Right lobe of liver (tissue), 6 donors: ENCODE data around the gene CSH2. TPM values are rescaled to one million over a fixed set of nuclear protein-coding genes. Genes with fewer than 3 reads are reported as not detected.
"Not testable (repeated sequence)": the region's sequence is repeated elsewhere in the genome, so short reads cannot be mapped to it uniquely, and the experiment has no call there.

Experiments used
- ATAC-seq, 4 donors: fragments of 200-7000 bp; cut with Tn5 transposase; one replicate each; pipeline ENCODE4 v1.9.1; 2020; ENCODE audit warnings: mild to moderate bottlenecking in 4 of 4, moderate library complexity in 4 of 4
- DNase-seq, 3 donors: peaks; one replicate each; pipeline ENCODE4 v3.0.0-alpha.2; 2020
- H3K27ac ChIP-seq, 3 donors: fragments of 200-600 bp; one replicate each; pipeline ENCODE4 v1.8.0; 2022
- H3K27me3 ChIP-seq, 2 donors: fragments of 200-600 bp; one replicate each; pipeline ENCODE4 v1.8.0; 2022
- H3K36me3 ChIP-seq, 4 donors: fragments of 200-600 bp; sonication (generic) in 1 of 4; one replicate each; pipeline versions ENCODE4 v1.5.1 to v1.8.0; 2017 to 2022; ENCODE audit warnings: control low read depth in 1 of 4
- H3K4me1 ChIP-seq, 4 donors: fragments of 200-600 bp; sonication (generic) in 1 of 4; one replicate each; pipeline versions ENCODE4 v1.5.1 to v1.8.0; 2017 to 2022; ENCODE audit warnings: control low read depth in 1 of 4
- H3K4me3 ChIP-seq, 3 donors: fragments of 200-600 bp; one replicate each; pipeline ENCODE4 v1.8.0; 2022
- H3K9me3 ChIP-seq, 4 donors: fragments of 200-600 bp; sonication (generic) in 1 of 4; one replicate each; pipeline versions ENCODE4 v1.5.1 to v1.8.0; 2017 to 2022; ENCODE audit warnings: control low read depth in 1 of 4
- CTCF ChIP-seq, 4 donors: fragments of 200-600 bp in 3 of 4; fragments of 450-650 bp in 1 of 4; IDR thresholded peaks; one replicate each; pipeline versions ENCODE4 v1.5.1 to v1.8.0; 2016 to 2022; ENCODE audit warnings: antibody characterized with exemption in 4 of 4, mild to moderate bottlenecking in 2 of 4
- POLR2A ChIP-seq: fragments of 450-650 bp; IDR thresholded peaks from one replicate; pipeline ENCODE4 v1.6.1; 2017; ENCODE audit warnings: antibody characterized with exemption, mild to moderate bottlenecking
- WGBS: methylation state at CpG from one replicate; pipeline ENCODE4 v1.1.6; 2018; ENCODE audit warnings: low coverage, low lambda C conversion rate; ENCODE audit not compliant: insufficient coverage; ENCODE audit errors: missing lambda C conversion rate; 5-methylcytosine and 5-hydroxymethylcytosine counted together
- intact Hi-C, 2 donors: fragments of 100-400 bp; cut with DNase I; formaldehyde crosslinking; loops; one replicate each; pipeline versions ENCODE4 v1.11.2 to v1.14.1; 2022
- total RNA-seq, 6 experiments: library from RNA; depleted of rRNA in 2 of 6; stranded (reverse); fragments of >200 nt in 2 of 6; fragmentation: NEBNext Ultra II Directional in 3 of 6; extraction: Animal tissue kit (Norgen Biotek cat#: 25700) in 3 of 6; gene quantifications; one replicate each; pipeline versions ENCODE4 v1.1.0 to v1.2.4, GENCODE V29; 2016 to 2023
- donor health status: DM: no; HTN: yes; CAD: no.
- donor health status: DM: no; HTN: no; CAD: no.
- donor health status: DM: no; HTN: no; CAD: no.
- donor health status: DM: no; HTN: yes; CAD: no.
- donor health status: DM: no; HTN: yes; CAD: no.

CSH2 gene
- total RNA-seq, 6 experiments from 2014 or later: not detected

GRCh38 chr17:63843910-63844677 is 29.4 kb downstream of the CSH2 start:
- Histone ChIP-seq H3K4me3 (peak overlapping the region; percentile 57 to 90 (median 72)), H3K36me3 (no peaks in the 10 kb centered on the region)
- WGBS: 71% methylated on average over 9 of the region's 9 CpGs

GRCh38 chr17:63843387-63843888 is 30.0 kb downstream of the CSH2 start:
- WGBS: 4% methylated on average over 14 of the region's 19 CpGs
- H3K36me3 ChIP-seq, H3K27me3 ChIP-seq, H3K9me3 ChIP-seq, DNase-seq, intact Hi-C loops: not testable (repeated sequence)
- Histone ChIP-seq H3K4me3 (peak overlapping the region; percentile 57 to 90 (median 72)), H3K27ac (peak overlapping the region; percentile 66 to 92 (median 75)), H3K4me1 (peaks cover 3 to 36% (median 20%) of the 10 kb centered on the region in 4 donors)
- ATAC-seq: peak in 2 of 4 donors; percentile 2 to 3

More at GRCh38 chr17:63843910-63844677, 29.4 kb downstream of the CSH2 start:
- H3K27me3 ChIP-seq: no peaks in the 10 kb centered on the region
- peaks cover 0 to 3% (median 0%) of the 10 kb centered on the region in 4 donors for H3K9me3 ChIP-seq
- peaks cover 3 to 31% (median 17%) of the 10 kb centered on the region in 4 donors for H3K4me1 ChIP-seq
- TF ChIP-seq POLR2A (no peak), CTCF (IDR thresholded peaks at IDR 0.05) (no peak)
- peak overlapping the region in 2 of 3 donors; percentile 66 to 92 for H3K27ac ChIP-seq
- intact Hi-C loops: no loop called here
- ATAC-seq (no peak), DNase-seq (no peak)

- Histone ChIP-seq H3K4me1 (peaks cover 3 to 43% (median 26%) of the 10 kb centered on the region in 4 donors), H3K27me3 (no peaks in the 10 kb centered on the region), H3K9me3 (peaks cover 0 to 3% (median 0%) of the 10 kb centered on the region in 4 donors), H3K27ac (peak within 1 kb of the TSS; percentile 74 to 92 (median 83)), H3K36me3 (no peaks in the 10 kb centered on the region), H3K4me3 (peak within 1 kb of the TSS; percentile 72 to 91 (median 90))
- peak; percentile 87 to 93 (median 88) for ATAC-seq
- peak; percentile 100 for DNase-seq
- intact Hi-C loops: no loop called here
- TF ChIP-seq CTCF (IDR thresholded peaks at IDR 0.05) (peak in 2 of 4 donors; percentile 4 to 22), POLR2A (peak; percentile 84)
- 0% methylated on average over 15 of the region's 92 CpGs for WGBS
These were observed 30.7 kb downstream of the CSH2 start, which contains the start of gene SMARCD2 for GRCh38 chr17:63842540-63843386. TSS of gene SMARCD2 (minus strand) at chr17:63842685. CDS start at chr17:63842674, 11 bp downstream.

GRCh38 chr17:63842173-63842539 is 31.3 kb downstream of the CSH2 start:
- peak overlapping the region; percentile 72 to 91 (median 90) for H3K4me3 ChIP-seq
- peaks cover 0 to 3% (median 0%) of the 10 kb centered on the region in 4 donors for H3K9me3 ChIP-seq
- peak overlapping the region; percentile 74 to 92 (median 83) for H3K27ac ChIP-seq
- H3K4me1 ChIP-seq: peaks cover 3 to 49% (median 27%) of the 10 kb centered on the region in 4 donors
- peak in 2 of 3 donors; percentile 60 to 70 for DNase-seq
- 0% methylated on average over 13 of the region's 36 CpGs for WGBS
- intact Hi-C loops: no loop called here
- no peaks in the 10 kb centered on the region for H3K36me3 ChIP-seq
- H3K27me3 ChIP-seq: no peaks in the 10 kb centered on the region
- ATAC-seq: peak in 1 of 4 donors; percentile 0
- TF ChIP-seq CTCF (IDR thresholded peaks at IDR 0.05): no peak
- TF ChIP-seq POLR2A: no peak
